Measurements from ENCODE around the gene DNAJC4. TPM values are rescaled to one million over a fixed set of nuclear protein-coding genes. Genes with fewer than 3 reads are reported as not detected.
A peak's percentile ranks its signal among the peaks of the same experiment; 100 is the strongest.

Gene DNAJC4
- total RNA-seq, 2 donors from 2014 or later, result 29.0 to 35.0 TPM

- peak overlapping the region; percentile 84 for H3K27ac Mint-ChIP-seq
- no peaks in the 10 kb centered on the region for H3K9me3 ChIP-seq (ENCODE audit: control insufficient read depth, low read length, poor library complexity, severe bottlenecking)
- ATAC-seq, result no peak
- no peaks in the 10 kb centered on the region for H3K36me3 Mint-ChIP-seq (ENCODE audit: low read depth)
- H3K4me3 Mint-ChIP-seq, result peak overlapping the region; percentile 94
- no peaks in the 10 kb centered on the region for H3K27me3 Mint-ChIP-seq
- H3K4me1 Mint-ChIP-seq, result peaks cover 21% of the 10 kb centered on the region
- DNase-seq, result no peak
Observed at GRCh38 chr11:64247729-64248531, 17.6 kb downstream of the DNAJC4 start.

- DNase-seq (no peak), ATAC-seq (no peak)
- H3K9me3 ChIP-seq (ENCODE audit: control insufficient read depth, low read length, poor library complexity, severe bottlenecking), result no peaks in the 10 kb centered on the region
- H3K4me3 Mint-ChIP-seq, result peak overlapping the region; percentile 94
- H3K4me1 Mint-ChIP-seq, result peaks cover 20% of the 10 kb centered on the region
- H3K27me3 Mint-ChIP-seq, result no peaks in the 10 kb centered on the region
- no peaks in the 10 kb centered on the region for H3K36me3 Mint-ChIP-seq (ENCODE audit: low read depth)
- H3K27ac Mint-ChIP-seq, result no peak overlapping the region
Observed at GRCh38 chr11:64248578-64248977, 18.2 kb downstream of the DNAJC4 start.

- DNase-seq, result no peak
- H3K4me3 Mint-ChIP-seq, result peak overlapping the region; percentile 39
Observed at GRCh38 chr11:64249038-64249437, 18.7 kb downstream of the DNAJC4 start.

GRCh38 chr11:64249563-64250414 is 19.4 kb downstream of the DNAJC4 start:
- H3K9me3 ChIP-seq (ENCODE audit: control insufficient read depth, low read length, poor library complexity, severe bottlenecking), result no peaks in the 10 kb centered on the region
- no peaks in the 10 kb centered on the region for H3K36me3 Mint-ChIP-seq (ENCODE audit: low read depth)
- DNase-seq (no peak), ATAC-seq (no peak)
- H3K4me1 Mint-ChIP-seq, result peaks cover 18% of the 10 kb centered on the region
- H3K27me3 Mint-ChIP-seq, result no peaks in the 10 kb centered on the region
- no peak overlapping the region for H3K27ac Mint-ChIP-seq
- peak overlapping the region; percentile 43 for H3K4me3 Mint-ChIP-seq

More at GRCh38 chr11:64249038-64249437, 18.7 kb downstream of the DNAJC4 start:
- Mint-ChIP-seq H3K27me3 (no peaks in the 10 kb centered on the region), H3K4me1 (peaks cover 18% of the 10 kb centered on the region), H3K36me3 (ENCODE audit: low read depth) (no peaks in the 10 kb centered on the region), H3K27ac (no peak overlapping the region)
- ATAC-seq, result no peak
- no peaks in the 10 kb centered on the region for H3K9me3 ChIP-seq (ENCODE audit: control insufficient read depth, low read length, poor library complexity, severe bottlenecking)

GRCh38 chr11:64250415-64251015 is 20.2 kb downstream of the DNAJC4 start:
- ATAC-seq, result no peak
- H3K4me3 Mint-ChIP-seq, result peak overlapping the region; percentile 84
- H3K4me1 Mint-ChIP-seq, result peaks cover 18% of the 10 kb centered on the region
- no peaks in the 10 kb centered on the region for H3K36me3 Mint-ChIP-seq (ENCODE audit: low read depth)
- no peaks in the 10 kb centered on the region for H3K9me3 ChIP-seq (ENCODE audit: control insufficient read depth, low read length, poor library complexity, severe bottlenecking)
- DNase-seq, result no peak
- H3K27me3 Mint-ChIP-seq, result no peaks in the 10 kb centered on the region
- peak overlapping the region; percentile 29 for H3K27ac Mint-ChIP-seq

- no peaks in the 10 kb centered on the region for H3K36me3 Mint-ChIP-seq (ENCODE audit: low read depth)
- H3K4me1 Mint-ChIP-seq, result peaks cover 13% of the 10 kb centered on the region
- peak; percentile 65 for ATAC-seq
- peak within 1 kb of the TSS; percentile 94 for H3K4me3 Mint-ChIP-seq
- DNase-seq, result peak; percentile 65 to 69 (median 68)
- peak within 1 kb of the TSS; percentile 86 for H3K27ac Mint-ChIP-seq
- no peaks in the 10 kb centered on the region for H3K27me3 Mint-ChIP-seq
- H3K9me3 ChIP-seq (ENCODE audit: control insufficient read depth, low read length, poor library complexity, severe bottlenecking), result no peaks in the 10 kb centered on the region
Observed at GRCh38 chr11:64251016-64251752, 20.8 kb downstream of the DNAJC4 start, which contains the start of gene PLCB3. PLCB3 (plus strand) TSS chr11:64251530; CDS start chr11:64251650, 120 bp downstream.

- peaks cover 13% of the 10 kb centered on the region for H3K4me1 Mint-ChIP-seq
- no peaks in the 10 kb centered on the region for H3K9me3 ChIP-seq (ENCODE audit: control insufficient read depth, low read length, poor library complexity, severe bottlenecking)
- H3K4me3 Mint-ChIP-seq, result peak overlapping the region; percentile 94
- no peaks in the 10 kb centered on the region for H3K27me3 Mint-ChIP-seq
- H3K27ac Mint-ChIP-seq, result peak overlapping the region; percentile 86
- H3K36me3 Mint-ChIP-seq (ENCODE audit: low read depth), result no peaks in the 10 kb centered on the region
- ATAC-seq (no peak), DNase-seq (no peak)
Observed at GRCh38 chr11:64251753-64252002, 21.3 kb downstream of the DNAJC4 start.

- no peaks in the 10 kb centered on the region for H3K36me3 Mint-ChIP-seq (ENCODE audit: low read depth)
- H3K9me3 ChIP-seq (ENCODE audit: control insufficient read depth, low read length, poor library complexity, severe bottlenecking), result no peaks in the 10 kb centered on the region
- DNase-seq (no peak), ATAC-seq (no peak)
- peaks cover 13% of the 10 kb centered on the region for H3K4me1 Mint-ChIP-seq
- H3K4me3 Mint-ChIP-seq, result peak overlapping the region; percentile 94
- no peaks in the 10 kb centered on the region for H3K27me3 Mint-ChIP-seq
- peak overlapping the region; percentile 86 for H3K27ac Mint-ChIP-seq
Observed at GRCh38 chr11:64252003-64252872, 21.9 kb downstream of the DNAJC4 start.

GRCh38 chr11:64253043-64253442 is 22.7 kb downstream of the DNAJC4 start:
- H3K9me3 ChIP-seq (ENCODE audit: control insufficient read depth, low read length, poor library complexity, severe bottlenecking), result no peaks in the 10 kb centered on the region
- peaks cover 13% of the 10 kb centered on the region for H3K4me1 Mint-ChIP-seq
- no peak for ATAC-seq
- no peak for DNase-seq
- H3K4me3 Mint-ChIP-seq, result peak overlapping the region; percentile 94
- no peaks in the 10 kb centered on the region for H3K27me3 Mint-ChIP-seq
- H3K27ac Mint-ChIP-seq, result no peak overlapping the region
- no peaks in the 10 kb centered on the region for H3K36me3 Mint-ChIP-seq (ENCODE audit: low read depth)

- DNase-seq, result no peak
- no peak for ATAC-seq
- H3K9me3 ChIP-seq (ENCODE audit: control insufficient read depth, low read length, poor library complexity, severe bottlenecking), result no peaks in the 10 kb centered on the region
- no peak overlapping the region for H3K27ac Mint-ChIP-seq
- no peaks in the 10 kb centered on the region for H3K36me3 Mint-ChIP-seq (ENCODE audit: low read depth)
- peak overlapping the region; percentile 25 for H3K4me3 Mint-ChIP-seq
- H3K27me3 Mint-ChIP-seq, result no peaks in the 10 kb centered on the region
- H3K4me1 Mint-ChIP-seq, result peaks cover 13% of the 10 kb centered on the region
Observed at GRCh38 chr11:64253481-64253880, 23.1 kb downstream of the DNAJC4 start.

GRCh38 chr11:64254326-64254725 is 24.0 kb downstream of the DNAJC4 start:
- ATAC-seq, result no peak
- Mint-ChIP-seq H3K4me3 (no peak overlapping the region), H3K36me3 (ENCODE audit: low read depth) (peaks cover 1% of the 10 kb centered on the region), H3K4me1 (peaks cover 14% of the 10 kb centered on the region), H3K27me3 (no peaks in the 10 kb centered on the region), H3K27ac (no peak overlapping the region)
- no peaks in the 10 kb centered on the region for H3K9me3 ChIP-seq (ENCODE audit: control insufficient read depth, low read length, poor library complexity, severe bottlenecking)
- no peak for DNase-seq
